Activated naive CD8-positive, alpha-beta T cell treated with anti-CD3 and anti-CD28 coated beads, Interleukin-2, amount 50 U/mL, for 16 hours (primary cell): ENCODE measurements around the gene VAC14.
A peak's percentile ranks its signal among the peaks of the same experiment; 100 is the strongest.
"Not testable (repeated sequence)": the region's sequence is repeated elsewhere in the genome, so short reads cannot be mapped to it uniquely, and the experiment has no call there.

Source experiments
- DNase-seq: peaks from one replicate; pipeline ENCODE4 v3.0.0-alpha.2; 2020; ENCODE audit warnings: low read depth, low spot score

VAC14 gene

GRCh38 chr16:70744366-70744765 lies 56.6 kb downstream of the VAC14 start:
- no peak for DNase-seq

- no peak for DNase-seq
Observed at GRCh38 chr16:70743791-70744190, 57.2 kb downstream of the VAC14 start.

GRCh38 chr16:70742967-70743366 lies 58.0 kb downstream of the VAC14 start:
- not testable (repeated sequence) for DNase-seq

- no peak for DNase-seq
Observed at GRCh38 chr16:70741783-70742125, 59.2 kb downstream of the VAC14 start.

GRCh38 chr16:70740914-70741782 lies 59.8 kb downstream of the VAC14 start:
- DNase-seq = no peak

GRCh38 chr16:70740174-70740913 lies 60.6 kb downstream of the VAC14 start:
- no peak for DNase-seq

GRCh38 chr16:70739389-70739788 lies 61.6 kb downstream of the VAC14 start:
- DNase-seq = no peak

- DNase-seq = no peak
Observed at GRCh38 chr16:70738083-70738977, 62.6 kb downstream of the VAC14 start.

- DNase-seq = peak; percentile 60
Observed at GRCh38 chr16:70737377-70738082, 63.4 kb downstream of the VAC14 start.

GRCh38 chr16:70736465-70737376 lies 64.2 kb downstream of the VAC14 start:
- DNase-seq = no peak

GRCh38 chr16:70735141-70735979 lies 65.6 kb downstream of the VAC14 start:
- no peak for DNase-seq

- no peak for DNase-seq
Observed at GRCh38 chr16:70734522-70735095, 66.3 kb downstream of the VAC14 start.

GRCh38 chr16:70730944-70731343 lies 70.0 kb downstream of the VAC14 start:
- no peak for DNase-seq

GRCh38 chr16:70730031-70730430 lies 70.9 kb downstream of the VAC14 start:
- DNase-seq = no peak

GRCh38 chr16:70729292-70729691 lies 71.7 kb downstream of the VAC14 start:
- DNase-seq = no peak

- no peak for DNase-seq
Observed at GRCh38 chr16:70728150-70728549, 72.8 kb downstream of the VAC14 start.

- no peak for DNase-seq
Observed at GRCh38 chr16:70726892-70727361, 74.0 kb downstream of the VAC14 start.

GRCh38 chr16:70725912-70726828 lies 74.8 kb downstream of the VAC14 start:
- no peak for DNase-seq
